Stimulated activated CD8-positive, alpha-beta memory T cell treated with anti-CD3 and anti-CD28 coated beads, Interleukin-7, amount 100 ng/mL, for 4 hours (primary cell): ENCODE data around the gene LTBR.

Source experiments
- DNase-seq, 2 donors: peaks; one replicate each; pipeline ENCODE4 v3.0.0-alpha.2; 2020; ENCODE audit warnings: low read depth in 2 of 2

Gene LTBR

GRCh38 chr12:6367969-6368892 lies 15.7 kb upstream of the LTBR start:
- DNase-seq: no peak

DNA sequence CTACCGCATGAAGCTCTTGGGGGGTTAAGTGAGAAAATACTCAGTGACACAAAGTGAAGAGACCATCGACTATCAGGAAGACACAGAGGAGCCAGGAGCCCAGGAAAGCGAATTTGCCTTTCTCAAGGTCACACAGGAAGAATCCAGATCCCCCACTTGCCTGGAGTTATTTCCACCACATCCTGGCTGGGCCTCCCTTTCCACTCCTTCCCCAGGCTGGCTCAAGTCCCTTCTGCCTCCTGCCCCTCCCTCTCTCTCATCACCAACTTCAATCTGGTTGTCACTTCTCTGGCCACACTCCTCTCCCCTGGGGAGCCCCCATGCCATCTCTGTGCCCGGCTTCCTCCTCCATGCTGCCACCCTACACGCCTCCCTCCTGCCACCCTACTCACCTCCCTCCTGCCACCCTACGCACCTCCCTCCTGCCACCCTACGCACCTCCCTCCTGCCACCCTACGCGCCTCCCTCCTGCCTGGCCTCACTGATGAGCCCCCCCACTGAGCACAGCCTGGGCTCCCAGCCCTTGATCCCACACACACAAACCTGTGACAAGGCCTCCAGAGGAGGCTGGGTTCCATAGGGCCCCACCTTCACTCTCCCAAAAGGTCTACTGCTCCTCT lies 14.9 kb upstream of the LTBR start:
- no peak for DNase-seq

GRCh38 chr12:6369916-6370575 lies 13.9 kb upstream of the LTBR start:
- no peak for DNase-seq

GRCh38 chr12:6370576-6370935 lies 13.4 kb upstream of the LTBR start:
- DNase-seq: no peak

DNA sequence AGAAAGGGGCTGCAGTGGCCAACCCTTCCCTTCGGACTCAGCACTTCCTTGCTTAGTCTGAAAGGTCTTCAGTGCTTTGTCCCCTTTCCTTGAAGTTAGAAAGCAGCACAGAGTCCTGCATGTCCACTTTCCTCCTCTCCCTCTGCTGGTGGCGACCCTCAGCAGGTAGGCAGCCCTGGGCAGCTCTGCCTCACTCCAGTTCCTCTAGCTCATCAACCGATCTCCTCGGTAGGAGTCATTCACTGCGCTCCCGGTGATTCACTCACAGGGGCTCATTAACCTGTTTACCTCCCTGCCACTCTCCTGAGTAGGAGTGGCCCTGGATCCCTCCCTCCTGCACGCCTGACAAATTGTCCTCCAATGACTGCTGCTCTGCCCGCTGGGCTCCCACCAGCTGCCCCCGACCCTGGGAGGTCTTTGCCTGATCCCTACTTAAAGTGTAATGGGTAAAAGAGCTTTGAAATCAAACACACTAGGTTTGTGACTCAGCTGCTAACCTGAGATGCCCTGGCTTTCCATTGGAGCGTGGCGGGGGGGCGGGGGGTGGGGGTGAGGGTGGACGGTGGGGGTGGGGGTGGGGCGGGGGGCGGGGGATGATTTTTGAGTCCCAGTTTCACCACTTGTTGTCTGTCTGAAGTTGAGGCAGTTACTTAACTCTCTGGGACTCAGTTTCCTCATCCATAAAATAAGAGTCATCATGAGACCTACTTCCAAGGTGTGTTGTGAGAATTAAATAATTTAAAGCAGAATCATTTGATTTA lies 12.8 kb upstream of the LTBR start:
- no peak for DNase-seq

DNA sequence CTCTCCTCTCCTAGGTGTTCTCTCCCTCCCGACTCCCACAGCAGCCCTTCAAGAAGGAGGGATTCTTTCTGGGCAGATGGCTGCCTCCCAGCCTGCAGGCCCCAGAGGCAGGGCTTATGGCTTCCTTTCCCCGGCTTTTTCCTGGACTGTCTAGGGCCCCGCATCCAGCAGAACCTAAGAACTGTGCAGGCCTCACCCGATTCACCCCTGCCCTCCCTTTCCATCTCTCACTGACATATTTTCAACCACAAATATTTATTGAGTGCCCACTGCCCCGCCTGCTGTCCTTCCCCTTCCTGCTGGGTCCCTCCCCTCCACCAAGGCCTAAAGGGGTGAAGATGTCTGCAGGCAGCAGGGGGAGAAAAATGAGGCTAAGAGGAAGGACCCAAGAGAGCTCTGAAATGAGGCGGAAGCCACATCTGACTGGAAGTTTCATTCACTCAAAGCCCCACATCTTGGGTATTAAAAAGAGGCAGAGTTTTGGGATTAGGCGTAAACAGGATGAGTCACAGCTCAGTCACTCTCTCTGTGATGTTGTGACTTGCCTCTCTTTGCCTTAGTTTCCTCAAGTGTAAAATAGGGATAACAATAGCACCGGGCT lies 11.5 kb upstream of the LTBR start:
- no peak for DNase-seq

DNA sequence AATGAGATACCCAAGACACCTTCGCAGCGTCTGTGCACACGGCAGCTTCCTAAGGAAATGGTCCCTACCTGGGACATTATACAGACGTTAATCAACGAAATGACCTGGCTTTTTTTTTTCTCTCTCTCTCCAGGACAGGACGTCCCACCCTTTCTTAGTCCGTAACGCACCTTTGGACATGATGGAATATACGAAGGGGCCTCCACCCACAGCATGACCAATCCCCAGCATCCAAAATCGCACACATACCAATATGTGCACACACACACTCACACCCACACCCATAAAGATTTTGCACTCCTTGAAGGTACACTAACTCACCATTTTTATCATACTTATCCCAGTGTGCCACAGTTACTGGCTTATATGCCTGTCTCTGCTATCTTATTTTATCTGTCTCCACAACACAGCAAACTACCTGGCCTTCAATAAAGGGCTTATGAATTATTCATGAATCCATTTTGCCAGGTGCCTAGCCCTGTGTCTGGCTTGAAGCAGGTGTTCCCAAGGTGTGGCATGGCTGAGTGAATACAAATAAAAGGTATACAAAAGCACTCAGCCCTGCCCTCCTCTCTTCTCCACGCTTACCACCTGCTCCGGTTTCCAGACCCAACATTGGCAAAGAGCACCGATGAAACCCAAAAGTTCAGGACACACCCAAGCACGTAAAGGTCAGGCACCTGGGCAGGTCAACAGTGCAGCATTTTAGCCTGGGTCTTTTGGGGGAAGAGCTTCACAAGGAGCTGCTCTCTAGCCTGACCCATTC lies 10.8 kb upstream of the LTBR start:
- DNase-seq: no peak

DNA sequence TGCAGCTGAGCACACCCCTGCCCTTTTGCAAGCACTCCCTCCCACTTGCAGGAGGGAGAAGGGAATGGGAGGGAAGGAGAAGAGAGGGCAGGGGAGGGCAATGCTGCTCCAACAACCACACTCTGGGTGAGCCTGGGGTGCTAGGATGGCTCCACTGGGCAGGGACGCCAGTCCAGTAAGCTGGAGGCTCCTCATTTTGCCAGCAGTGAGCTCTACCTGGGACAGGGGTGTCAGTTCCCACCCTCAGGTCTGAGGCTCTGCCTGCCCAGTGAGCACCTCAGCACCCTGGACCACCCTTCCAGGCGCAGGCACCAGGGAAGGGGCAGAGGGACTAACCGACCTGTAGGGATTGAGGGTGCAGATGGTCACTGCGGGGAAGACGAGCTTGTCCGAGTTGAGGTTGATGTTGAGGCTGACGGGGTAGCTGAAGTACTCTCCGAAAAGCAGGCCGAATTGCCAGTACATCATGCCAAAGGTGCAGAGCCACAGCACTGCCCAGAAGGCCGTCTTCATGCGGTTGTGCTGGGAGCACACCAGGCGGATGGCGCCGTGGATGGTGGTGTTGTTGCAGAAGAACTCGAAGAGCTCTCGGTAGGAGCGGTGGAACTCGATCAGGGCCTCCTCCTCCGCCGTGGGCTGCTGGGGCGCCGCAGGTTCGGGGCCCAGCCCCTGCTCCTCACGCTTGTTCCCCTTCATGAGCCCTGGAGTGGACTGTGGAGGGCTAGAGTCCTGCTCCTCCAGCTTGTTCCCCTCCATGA lies 9.8 kb upstream of the LTBR start:
- DNase-seq: no peak

DNA sequence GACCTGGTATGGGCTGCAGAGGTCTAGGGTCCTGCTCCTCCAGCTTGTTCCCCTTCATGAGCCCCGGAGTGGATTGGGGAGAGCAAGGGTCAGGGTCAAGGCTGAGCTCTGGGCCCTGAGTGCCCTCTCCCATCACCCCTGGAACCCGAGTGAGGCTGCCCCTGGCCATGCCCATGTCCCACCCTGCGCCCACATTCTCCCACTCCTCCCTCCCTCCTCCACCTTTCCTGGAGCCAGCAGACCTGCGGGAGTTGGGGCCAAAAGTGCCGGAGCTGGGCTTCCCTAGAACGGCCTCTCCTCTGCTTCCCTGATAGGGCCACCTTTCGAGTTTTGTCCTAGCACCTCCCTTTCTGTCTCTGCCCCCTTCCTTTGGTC lies 9.2 kb upstream of the LTBR start:
- DNase-seq: no peak

DNA sequence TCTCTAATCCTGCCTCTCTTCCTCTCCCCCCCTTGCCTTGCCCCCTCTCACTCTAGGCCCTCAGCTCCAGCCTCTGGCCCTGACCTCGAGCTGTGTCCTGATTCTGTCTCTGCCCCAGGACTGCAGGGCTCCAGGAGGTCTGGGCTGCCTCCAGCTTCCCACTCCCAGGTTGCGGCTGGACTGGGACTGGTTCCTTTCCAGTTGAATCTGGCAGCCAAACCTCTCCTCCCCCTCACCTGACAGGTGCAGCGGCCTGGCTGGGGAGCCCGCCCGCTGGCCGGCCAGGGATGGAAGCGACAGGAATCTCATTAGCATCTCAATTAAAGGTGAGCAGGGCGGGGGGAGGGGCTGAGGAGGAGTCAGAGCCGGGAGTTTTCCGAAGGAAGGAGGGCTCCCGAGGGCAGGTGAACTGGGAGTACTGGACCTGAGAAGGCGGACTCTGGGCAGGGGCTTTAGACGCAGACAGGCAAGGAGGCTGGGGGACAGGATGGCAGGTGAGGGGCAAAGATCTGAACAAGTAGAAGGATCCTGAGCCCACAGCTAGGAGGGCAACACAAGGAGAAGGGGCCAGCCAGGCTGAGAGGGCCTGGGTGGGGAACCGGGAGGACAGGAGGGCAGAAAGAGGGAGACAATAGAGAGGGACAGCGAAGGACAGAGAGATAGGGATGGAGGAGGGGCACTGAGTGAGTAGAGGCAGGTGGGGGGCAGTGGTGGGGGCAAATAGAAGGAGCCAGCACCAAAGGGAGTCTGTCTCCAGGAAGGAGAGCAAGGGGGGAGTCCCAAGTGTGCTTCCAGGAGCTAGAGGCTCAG lies 8.5 kb upstream of the LTBR start, which contains the start of gene SCNN1A:
SCNN1A (minus strand) TSS at position 295 of the 810 bp plus-strand sequence. CDS start 780 bp downstream, outside the sequence.
- no peak for DNase-seq

DNA sequence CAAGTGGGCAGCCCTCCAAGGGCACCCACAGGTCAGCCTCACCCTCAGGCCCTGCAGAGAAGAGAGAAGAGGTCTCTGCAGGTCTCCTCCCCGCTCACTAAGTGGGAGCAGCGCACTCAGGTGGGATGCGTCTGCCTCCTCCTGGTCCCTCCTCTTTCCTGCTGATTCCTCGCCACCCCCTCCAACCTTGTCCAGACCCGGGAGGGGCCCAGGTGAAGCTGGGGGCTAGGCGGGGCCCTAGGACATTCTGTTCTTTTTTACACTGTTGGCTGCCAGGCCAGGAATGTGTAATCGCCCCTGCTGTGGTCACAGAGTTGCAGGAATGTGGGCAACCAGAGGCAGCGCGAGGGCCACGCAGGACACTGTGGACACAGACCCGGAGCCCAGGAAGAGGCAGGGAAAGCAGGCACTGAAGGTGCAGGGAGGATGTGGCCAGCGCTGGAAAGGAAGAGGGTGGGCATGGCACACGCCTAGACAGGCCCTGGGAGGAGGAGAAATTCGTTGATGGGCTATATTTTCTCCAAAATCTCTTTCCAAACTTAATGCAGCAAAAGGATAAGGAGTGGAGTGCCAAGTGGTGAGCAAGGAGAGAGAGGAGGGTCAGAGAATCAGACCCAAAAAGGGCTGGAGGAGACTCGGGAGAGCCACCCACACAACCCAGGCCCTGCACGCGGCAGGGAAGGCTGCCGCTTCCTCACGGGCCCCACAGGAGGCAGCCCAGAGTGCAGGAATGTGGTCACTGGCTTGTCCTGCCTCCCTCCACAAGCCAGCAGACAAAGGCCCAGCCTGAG lies 7.7 kb upstream of the LTBR start:
- no peak for DNase-seq

DNA sequence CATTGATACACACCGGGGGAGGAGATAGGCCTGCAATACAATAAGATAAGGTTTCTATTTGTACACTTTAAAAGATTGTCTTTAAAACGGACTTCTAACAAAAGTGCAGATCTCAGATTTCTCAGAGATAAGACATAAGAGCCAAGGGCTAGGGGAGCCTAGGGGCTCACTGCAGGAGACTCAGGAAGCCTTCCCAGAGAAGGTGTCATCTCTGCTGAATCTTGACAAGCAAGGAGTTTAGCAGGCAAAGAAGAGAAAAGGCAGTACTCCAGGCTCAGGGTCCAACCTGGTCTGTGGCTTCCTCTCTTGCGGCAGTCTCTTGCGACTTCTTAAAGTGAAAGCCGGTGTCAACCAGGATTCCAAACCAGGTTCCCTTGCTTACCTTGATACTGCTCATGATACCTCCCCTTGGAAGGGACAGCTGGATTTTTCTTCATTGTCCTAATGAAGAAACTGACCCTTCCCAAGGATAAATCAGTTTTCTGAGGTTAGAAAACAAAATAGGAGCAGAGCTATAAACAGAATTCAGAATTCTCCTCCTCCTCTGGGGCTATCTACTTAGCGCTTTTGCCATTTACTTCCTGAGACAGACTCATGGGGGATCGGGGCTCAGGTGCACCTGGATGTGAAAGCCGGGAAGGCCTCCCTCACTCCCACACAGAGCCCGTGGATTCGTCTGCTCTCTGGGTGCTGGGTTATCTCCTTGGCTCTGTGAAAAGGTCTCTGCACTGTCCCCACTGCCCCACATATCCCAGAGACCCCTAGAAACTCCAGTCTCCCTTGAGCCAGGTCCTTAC lies 6.9 kb upstream of the LTBR start:
- DNase-seq: no peak

DNA sequence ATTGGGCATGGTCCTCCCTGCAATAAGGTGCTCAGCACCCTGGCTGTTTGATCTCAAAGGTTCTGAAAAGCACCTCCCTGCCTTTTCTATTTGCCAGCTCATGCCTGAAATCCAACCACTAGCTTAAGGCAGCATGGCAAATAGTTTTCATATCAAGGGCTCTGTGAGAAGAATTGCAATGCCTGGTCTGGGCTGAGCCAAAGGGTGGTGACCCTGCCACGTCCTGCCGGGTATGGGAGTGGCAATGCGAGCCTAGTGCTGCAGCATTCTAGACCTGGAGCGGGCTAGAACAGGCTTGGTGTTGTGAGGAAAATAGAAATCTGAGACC lies 6.3 kb upstream of the LTBR start:
- no peak for DNase-seq

DNA sequence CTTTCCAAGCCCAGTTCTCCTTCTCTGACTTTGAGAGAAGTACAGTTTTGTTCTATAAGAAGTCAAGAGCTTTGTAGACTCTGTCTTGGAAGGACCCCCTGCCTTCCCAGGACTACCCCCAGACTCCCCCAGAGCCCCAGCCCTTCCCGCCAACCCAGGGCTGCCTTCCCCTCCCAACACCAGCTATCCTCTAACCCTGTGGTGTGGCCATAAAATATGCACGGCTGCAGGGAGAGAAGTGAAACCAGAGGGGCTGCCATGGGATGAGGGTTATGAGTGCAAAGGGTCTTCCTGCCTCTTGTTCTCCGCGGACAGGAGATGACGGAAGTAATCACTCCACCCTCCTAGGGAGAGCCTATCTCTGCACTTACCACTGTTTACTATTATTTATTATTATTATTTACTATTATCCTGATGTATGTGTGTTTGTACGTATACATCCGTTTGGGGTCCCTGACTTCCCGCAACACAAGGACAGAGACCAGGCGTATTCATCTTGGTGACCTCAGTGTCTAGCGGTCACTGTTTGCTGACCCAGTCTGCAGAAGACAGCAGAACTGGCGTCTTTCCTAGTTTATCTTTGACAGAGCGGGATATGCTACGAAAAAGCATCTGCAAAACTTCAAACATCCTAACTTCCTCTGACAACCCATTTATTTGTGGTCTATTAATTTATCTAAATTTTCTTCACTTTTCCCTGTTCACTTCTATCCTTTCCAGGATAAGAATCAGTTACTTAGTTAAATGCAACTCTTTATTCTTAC lies 5.1 kb upstream of the LTBR start:
- no peak for DNase-seq

- DNase-seq: no peak
Observed at GRCh38 chr12:6380141-6381121, 3.5 kb upstream of the LTBR start.

GRCh38 chr12:6382371-6382770 lies 1.6 kb upstream of the LTBR start:
- no peak for DNase-seq
